Naive thymus-derived CD4-positive, alpha-beta T cell (primary cell): Measurements from ENCODE around the gene GPC4. TPM values are rescaled to one million over a fixed set of nuclear protein-coding genes. Genes with fewer than 3 reads are reported as not detected.

Source experiments
- ATAC-seq: fragments of 150-1000 bp; cut with Tn5 transposase; 2 replicates; pipeline ENCODE4 v1.10.0; 2021; ENCODE audit warnings: mild to moderate bottlenecking, moderate library complexity
- CTCF ChIA-PET: fragments of 350-600 bp; sonication (Branson Sonifier 250); formaldehyde crosslinking; loops from one replicate; lab custom pipeline; 2021; ENCODE audit warnings: antibody characterized with exemption; lab: Charles Lee
- POLR2A ChIA-PET: fragments of 350-600 bp; sonication (Branson Sonifier 250); formaldehyde crosslinking; loops from one replicate; lab custom pipeline; 2021; ENCODE audit warnings: antibody characterized with exemption, inconsistent platforms; lab: Charles Lee
- DNase-seq, 9 donors: peaks; one replicate each; pipeline versions ENCODE4 v3.0.0 to v3.0.0-alpha.2; 2020 to 2022; ENCODE audit warnings: mixed read lengths in 1 of 9
- H3K27ac ChIP-seq: one replicate; pipeline ENCODE4 v1.7.0; 2013; ENCODE audit warnings: mild to moderate bottlenecking, low read depth, low read length, moderate library complexity
- H3K27me3 ChIP-seq, 2 donors: one replicate each; pipeline ENCODE4 v1.7.0; 2013; ENCODE audit warnings: low read length in 2 of 2, mild to moderate bottlenecking in 2 of 2, moderate library complexity in 2 of 2; ENCODE audit not compliant: control insufficient read depth in 2 of 2, insufficient read depth in 2 of 2
- H3K36me3 ChIP-seq, 3 experiments: 1 replicate in 2 of 3; 2 replicates in 1 of 3; pipeline ENCODE4 v1.7.0; 2013; ENCODE audit warnings: low read length in 3 of 3, mild to moderate bottlenecking in 3 of 3, moderate library complexity in 1 of 3; ENCODE audit not compliant: insufficient read depth in 3 of 3, control insufficient read depth in 2 of 3
- H3K4me1 ChIP-seq, 2 donors: one replicate each; pipeline ENCODE4 v1.7.0; 2013; ENCODE audit warnings: low read length in 2 of 2, mild to moderate bottlenecking in 2 of 2, moderate library complexity in 1 of 2; ENCODE audit not compliant: control insufficient read depth in 2 of 2, insufficient read depth in 2 of 2
- H3K4me3 ChIP-seq: 2 replicates; pipeline ENCODE4 v1.7.0; 2013; ENCODE audit warnings: mild to moderate bottlenecking, low read length
- H3K9me3 ChIP-seq, 3 experiments: 1 replicate in 2 of 3; 2 replicates in 1 of 3; pipeline ENCODE4 v1.7.0; 2013; ENCODE audit warnings: low read length in 3 of 3; ENCODE audit not compliant: control insufficient read depth in 2 of 3
- H3K27ac Mint-ChIP-seq, 9 donors: one replicate each; pipeline ENCODE4 v1.8.0; 2020 to 2022; ENCODE audit warnings: mixed read lengths in 9 of 9, mild to moderate bottlenecking in 8 of 9, moderate library complexity in 5 of 9, inconsistent platforms in 2 of 9
- H3K27me3 Mint-ChIP-seq, 5 donors: one replicate each; pipeline ENCODE4 v1.8.0; 2021 to 2022; ENCODE audit warnings: mixed read lengths in 5 of 5, mild to moderate bottlenecking in 1 of 5
- H3K36me3 Mint-ChIP-seq, 5 donors: one replicate each; pipeline ENCODE4 v1.8.0; 2020 to 2022; ENCODE audit warnings: mixed read lengths in 5 of 5, mild to moderate bottlenecking in 3 of 5, inconsistent platforms in 1 of 5
- H3K4me1 Mint-ChIP-seq, 7 donors: one replicate each; pipeline ENCODE4 v1.8.0; 2020 to 2022; ENCODE audit warnings: mixed read lengths in 7 of 7, mild to moderate bottlenecking in 3 of 7, inconsistent platforms in 1 of 7
- H3K4me3 Mint-ChIP-seq, 10 donors: one replicate each; pipeline ENCODE4 v1.8.0; 2020 to 2022; ENCODE audit warnings: mild to moderate bottlenecking in 10 of 10, mixed read lengths in 10 of 10, moderate library complexity in 6 of 10, inconsistent platforms in 2 of 10
- H3K9me3 Mint-ChIP-seq, 11 donors: one replicate each; pipeline ENCODE4 v1.8.0; 2020 to 2022; ENCODE audit warnings: mixed read lengths in 11 of 11, mild to moderate bottlenecking in 4 of 11, inconsistent platforms in 1 of 11, moderate library complexity in 1 of 11
- intact Hi-C, 2 donors: fragments of 100-400 bp; cut with micrococcal nuclease; formaldehyde crosslinking; loops; one replicate each; pipeline ENCODE4 v1.15.1; 2023
- polyA plus RNA-seq, 2 donors: library from polyadenylated mRNA; unstranded; fragments of 300-500 nt; fragmentation: Illumina TruSeq; gene quantifications; one replicate each; pipeline ENCODE4 v1.2.3, GENCODE V29; 2021
- total RNA-seq, 6 experiments: library from RNA in 5 of 6; stranded (reverse) in 5 of 6; gene quantifications; 1 replicate in 5 of 6; 2 replicates in 1 of 6; pipeline ENCODE4 v1.2.3 and lab custom pipeline; 2021 to 2026

Gene GPC4
- total and polyA plus RNA-seq, 7 experiments from 2014 or later, result 0.20 TPM; not detected in 6

DNA sequence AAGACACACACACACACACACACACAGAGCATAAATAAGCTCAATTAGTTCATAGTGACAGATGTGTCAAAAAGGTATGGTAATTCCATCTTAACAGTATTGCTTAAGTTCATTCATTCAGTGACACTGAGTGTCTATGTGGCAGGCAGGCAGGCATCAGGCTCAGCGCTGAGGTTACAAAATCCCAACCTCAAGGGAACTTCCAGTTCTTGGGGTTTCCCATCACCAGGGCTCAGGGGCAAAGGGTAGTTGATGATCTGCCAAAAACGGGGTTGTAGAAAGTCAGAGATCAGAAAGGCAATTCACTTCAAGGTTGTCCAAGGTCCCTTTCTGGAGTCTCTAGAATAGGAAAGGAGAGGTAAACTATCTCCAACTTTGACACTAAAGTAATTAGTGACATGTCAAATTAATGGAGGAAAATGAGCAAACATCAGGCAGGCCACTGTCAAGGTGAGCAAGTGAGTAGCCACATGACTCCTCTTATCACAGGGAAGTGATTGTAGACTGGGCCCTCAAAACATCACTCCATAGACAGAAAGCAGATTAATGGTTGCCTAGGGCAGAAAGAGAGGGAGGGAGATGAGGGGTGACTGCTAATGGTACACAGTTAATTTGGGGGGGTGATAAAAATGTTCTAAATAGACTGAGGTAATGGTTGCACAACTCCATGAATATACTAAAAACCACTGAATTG lies 41.8 kb downstream of the GPC4 start:
- peaks cover 0 to 7% (median 5%) of the 10 kb centered on the region in 5 donors for H3K27me3 Mint-ChIP-seq
- no peak overlapping the region for H3K27ac Mint-ChIP-seq
- DNase-seq (no peak), ATAC-seq (no peak)
- H3K4me1 ChIP-seq, result no peaks in the 10 kb centered on the region
- intact Hi-C loops, result no loop called here
- H3K4me3 Mint-ChIP-seq, result no peak overlapping the region
- H3K36me3 ChIP-seq, result no peaks in the 10 kb centered on the region
- no peak overlapping the region for H3K27ac ChIP-seq
- H3K4me1 Mint-ChIP-seq, result no peaks in the 10 kb centered on the region
- POLR2A ChIA-PET, result no interaction called here
- H3K9me3 ChIP-seq, result no peaks in the 10 kb centered on the region
- no peaks in the 10 kb centered on the region for H3K36me3 Mint-ChIP-seq
- H3K4me3 ChIP-seq, result no peak overlapping the region
- H3K9me3 Mint-ChIP-seq, result no peaks in the 10 kb centered on the region
- H3K27me3 ChIP-seq, result no peaks in the 10 kb centered on the region
- CTCF ChIA-PET, result no interaction called here

DNA sequence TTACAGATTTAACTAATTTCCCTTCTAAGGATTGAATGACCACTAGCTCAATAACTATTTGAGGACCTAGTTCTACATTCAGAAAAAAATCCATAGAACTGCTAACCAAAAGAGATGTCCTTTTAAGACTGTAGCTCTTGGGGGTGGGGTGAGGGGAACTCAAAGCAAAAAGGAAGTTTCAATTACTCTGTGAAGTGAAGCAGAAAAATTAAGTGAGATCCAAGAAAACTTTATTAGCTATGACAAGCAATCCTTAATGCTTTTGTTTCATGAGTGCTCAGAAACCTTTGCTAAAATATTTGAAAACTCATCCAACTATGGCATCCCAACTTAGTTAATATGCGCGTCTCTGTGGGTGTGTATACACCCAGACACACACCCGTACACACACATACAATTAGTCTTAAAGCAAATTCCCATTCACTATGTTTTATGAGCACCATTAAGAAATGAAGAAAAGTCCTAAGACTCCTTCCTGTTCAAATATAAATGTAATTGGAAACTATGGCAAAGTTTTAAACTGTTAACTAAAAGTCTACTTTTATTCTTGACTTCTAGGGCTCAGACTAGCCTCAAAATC lies 44.5 kb downstream of the GPC4 start:
- POLR2A ChIA-PET, result no interaction called here
- H3K4me3 Mint-ChIP-seq, result no peak overlapping the region

DNA sequence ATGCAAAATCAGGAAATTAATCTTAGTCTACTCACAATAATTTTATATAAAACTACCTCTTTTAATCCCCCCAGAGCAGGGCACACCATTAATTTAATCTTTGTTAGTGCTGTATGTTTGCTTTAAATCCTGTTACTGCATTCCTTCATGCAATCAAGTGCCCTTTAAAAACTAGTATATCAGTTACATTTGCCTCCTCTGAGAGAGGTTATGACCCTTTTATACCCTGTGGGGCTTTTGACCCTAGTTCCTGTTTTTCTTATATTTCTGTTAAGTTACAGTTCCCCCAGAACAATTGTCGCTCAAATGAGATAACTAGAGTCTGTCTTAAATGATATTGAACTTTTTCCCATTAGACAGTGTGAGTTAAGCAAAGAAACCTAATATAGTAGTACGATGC lies 46.2 kb downstream of the GPC4 start:
- Mint-ChIP-seq H3K4me3 (no peak overlapping the region), H3K36me3 (no peaks in the 10 kb centered on the region), H3K27ac (no peak overlapping the region), H3K27me3 (peaks cover 0 to 6% (median 3%) of the 10 kb centered on the region in 5 donors), H3K9me3 (no peaks in the 10 kb centered on the region), H3K4me1 (no peaks in the 10 kb centered on the region)
- DNase-seq, result no peak
- CTCF ChIA-PET, result no interaction called here
- H3K9me3 ChIP-seq, result no peaks in the 10 kb centered on the region
- no peak for ATAC-seq
- H3K36me3 ChIP-seq, result no peaks in the 10 kb centered on the region
- POLR2A ChIA-PET, result no interaction called here
- H3K4me3 ChIP-seq, result no peak overlapping the region
- H3K27me3 ChIP-seq, result no peaks in the 10 kb centered on the region
- H3K27ac ChIP-seq, result no peak overlapping the region
- intact Hi-C loops, result no loop called here
- no peaks in the 10 kb centered on the region for H3K4me1 ChIP-seq

More for the DNA sequence above, 44.5 kb downstream of the GPC4 start:
- H3K4me3 ChIP-seq, result no peak overlapping the region
- peaks cover 0 to 7% (median 5%) of the 10 kb centered on the region in 5 donors for H3K27me3 Mint-ChIP-seq
- no peaks in the 10 kb centered on the region for H3K9me3 Mint-ChIP-seq
- H3K36me3 ChIP-seq, result no peaks in the 10 kb centered on the region
- no peak for DNase-seq
- no peak overlapping the region for H3K27ac ChIP-seq
- no peaks in the 10 kb centered on the region for H3K36me3 Mint-ChIP-seq
- intact Hi-C loops, result no loop called here
- no peaks in the 10 kb centered on the region for H3K27me3 ChIP-seq
- no peaks in the 10 kb centered on the region for H3K4me1 ChIP-seq
- CTCF ChIA-PET, result no interaction called here
- no peaks in the 10 kb centered on the region for H3K9me3 ChIP-seq
- no peak for ATAC-seq
- H3K27ac Mint-ChIP-seq, result no peak overlapping the region
- H3K4me1 Mint-ChIP-seq, result no peaks in the 10 kb centered on the region

DNA sequence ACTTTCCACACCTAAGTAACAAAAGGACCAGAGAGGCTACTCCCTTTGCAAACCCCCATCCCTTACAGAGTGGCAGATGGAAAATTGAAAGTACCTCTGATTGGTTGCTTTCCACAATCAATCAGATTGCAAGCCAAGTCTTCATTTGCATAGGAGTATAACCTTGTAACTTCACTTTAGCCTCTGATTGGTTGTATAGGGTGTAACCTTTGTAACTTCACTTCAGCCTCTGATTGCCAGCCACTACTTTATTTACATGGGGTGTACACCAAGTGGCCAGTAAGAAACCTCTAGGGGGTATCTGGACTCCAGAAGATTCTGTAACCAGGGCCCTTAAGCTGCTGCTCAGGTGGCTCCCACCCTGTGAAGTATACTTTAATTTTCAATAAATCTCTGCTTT lies 48.6 kb downstream of the GPC4 start:
- no peaks in the 10 kb centered on the region for H3K4me1 Mint-ChIP-seq
- H3K4me3 Mint-ChIP-seq, result no peak overlapping the region
- ATAC-seq (no peak), DNase-seq (no peak)
- Histone ChIP-seq H3K27ac (no peak overlapping the region), H3K4me3 (no peak overlapping the region), H3K4me1 (no peaks in the 10 kb centered on the region), H3K9me3 (no peaks in the 10 kb centered on the region), H3K27me3 (no peaks in the 10 kb centered on the region), H3K36me3 (no peaks in the 10 kb centered on the region)
- intact Hi-C loops, result no loop called here
- ChIA-PET POLR2A (no interaction called here), CTCF (no interaction called here)
- no peaks in the 10 kb centered on the region for H3K36me3 Mint-ChIP-seq
- H3K9me3 Mint-ChIP-seq, result peaks cover 0 to 2% (median 0%) of the 10 kb centered on the region in 11 donors
- H3K27me3 Mint-ChIP-seq, result no peaks in the 10 kb centered on the region
- H3K27ac Mint-ChIP-seq, result no peak overlapping the region

DNA sequence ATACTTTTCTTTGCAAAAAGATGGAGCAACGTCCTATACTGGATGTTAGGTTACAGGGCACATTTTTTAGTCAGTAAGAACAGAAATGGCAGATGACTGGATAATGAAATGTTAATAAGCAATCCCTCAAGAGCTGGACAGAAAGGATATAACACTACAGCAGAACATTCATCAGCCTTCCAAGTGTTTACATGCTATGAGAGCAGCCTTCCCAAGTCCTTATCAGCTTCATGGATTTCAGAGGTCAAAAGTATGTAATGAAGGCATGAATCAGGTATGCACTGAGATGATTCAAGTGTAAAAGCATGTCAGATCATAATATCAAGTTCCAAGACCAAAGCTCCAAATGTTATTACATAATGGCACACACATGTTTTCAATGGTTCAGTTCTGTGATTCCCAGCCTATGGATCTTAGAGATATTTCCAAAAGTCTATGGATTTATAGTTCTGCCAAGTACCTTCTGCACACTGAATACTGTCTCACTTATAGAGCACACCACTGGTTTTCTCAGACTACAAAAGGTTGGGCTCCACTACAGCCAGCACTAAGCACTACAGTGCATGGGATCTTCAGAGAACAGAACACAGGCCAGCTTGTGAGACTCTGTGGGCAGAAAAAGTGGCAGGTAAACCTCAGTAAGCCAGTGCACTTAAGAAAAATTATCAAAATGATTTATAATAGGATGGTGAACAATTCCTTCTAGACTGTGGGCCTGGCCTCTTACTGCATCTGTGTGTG lies 49.2 kb downstream of the GPC4 start:
- CTCF ChIA-PET, result no interaction called here
- Histone ChIP-seq H3K27me3 (no peaks in the 10 kb centered on the region), H3K27ac (no peak overlapping the region), H3K36me3 (no peaks in the 10 kb centered on the region), H3K9me3 (no peaks in the 10 kb centered on the region), H3K4me1 (no peaks in the 10 kb centered on the region), H3K4me3 (no peak overlapping the region)
- no peaks in the 10 kb centered on the region for H3K27me3 Mint-ChIP-seq
- POLR2A ChIA-PET, result no interaction called here
- intact Hi-C loops, result no loop called here
- no peak overlapping the region for H3K27ac Mint-ChIP-seq
- DNase-seq (no peak), ATAC-seq (no peak)
- H3K4me3 Mint-ChIP-seq, result no peak overlapping the region
- H3K4me1 Mint-ChIP-seq, result no peaks in the 10 kb centered on the region
- no peaks in the 10 kb centered on the region for H3K36me3 Mint-ChIP-seq
- peaks cover 0 to 2% (median 0%) of the 10 kb centered on the region in 11 donors for H3K9me3 Mint-ChIP-seq

DNA sequence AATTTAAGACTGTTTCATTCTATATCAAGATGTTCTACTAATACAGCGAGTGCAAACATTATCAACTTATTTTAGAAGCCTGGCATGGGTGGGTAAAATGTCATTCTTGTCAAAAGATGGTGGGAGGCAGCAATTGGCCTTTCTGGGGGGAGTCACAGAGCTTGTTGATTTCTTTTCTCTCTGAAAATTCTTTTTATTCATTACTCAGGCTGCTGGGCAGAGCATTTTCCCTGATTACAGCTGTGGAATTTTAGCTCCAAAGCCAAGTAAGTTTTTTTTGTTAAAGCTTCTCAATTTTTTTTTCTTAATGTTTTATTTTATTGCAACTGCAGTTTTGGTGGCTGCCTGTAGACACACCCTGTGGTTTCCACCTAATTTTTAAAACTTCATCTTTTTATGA lies 50.4 kb downstream of the GPC4 start:
- POLR2A ChIA-PET, result no interaction called here
- no peak overlapping the region for H3K27ac ChIP-seq
- H3K4me3 Mint-ChIP-seq, result no peak overlapping the region
- H3K4me1 ChIP-seq, result no peaks in the 10 kb centered on the region
- CTCF ChIA-PET, result no interaction called here
- no peaks in the 10 kb centered on the region for H3K27me3 ChIP-seq
- no peaks in the 10 kb centered on the region for H3K36me3 ChIP-seq
- H3K4me3 ChIP-seq, result no peak overlapping the region
- DNase-seq, result no peak
- ATAC-seq, result no peak
- no peaks in the 10 kb centered on the region for H3K36me3 Mint-ChIP-seq
- peaks cover 0 to 2% (median 0%) of the 10 kb centered on the region in 11 donors for H3K9me3 Mint-ChIP-seq
- intact Hi-C loops, result no loop called here
- H3K9me3 ChIP-seq, result no peaks in the 10 kb centered on the region
- no peaks in the 10 kb centered on the region for H3K27me3 Mint-ChIP-seq
- no peaks in the 10 kb centered on the region for H3K4me1 Mint-ChIP-seq
- no peak overlapping the region for H3K27ac Mint-ChIP-seq
